HCT116 (cell line): Measurements from ENCODE around the gene RASGRF1.

Source experiments
- EZH2 ChIP-seq: fragments of 200-600 bp; sonication (generic); IDR thresholded peaks from 2 replicates; pipeline ENCODE4 v1.6.1; 2017; ENCODE audit warnings: antibody characterized with exemption, mixed run types
- REST ChIP-seq: IDR thresholded peaks from 2 replicates; pipeline ENCODE4 v1.6.1; 2012; ENCODE audit warnings: low read depth
- YY1 ChIP-seq: IDR thresholded peaks from 2 replicates; pipeline ENCODE4 v1.6.1; 2011; ENCODE audit warnings: low read length, low read depth, moderate library complexity, mild to moderate bottlenecking; ENCODE audit not compliant: insufficient replicate concordance; ENCODE audit errors: extremely low read depth

- TF ChIP-seq REST = no peak
- no peak for TF ChIP-seq EZH2
- no peak for TF ChIP-seq YY1
Observed at GRCh38 chr15:78956937-78957336, 133.6 kb downstream of the RASGRF1 start.
